Hippocampal formation (tissue), 2 donors: ENCODE data around the gene OR8D2.
"Not testable (repeated sequence)": the region's sequence is repeated elsewhere in the genome, so short reads cannot be mapped to it uniquely, and the experiment has no call there.

Source experiments
- DNase-seq, 2 donors: peaks; one replicate each; lab custom pipeline; 2025; lab: John Stamatoyannopoulos, UW

The OR8D2 gene

DNA sequence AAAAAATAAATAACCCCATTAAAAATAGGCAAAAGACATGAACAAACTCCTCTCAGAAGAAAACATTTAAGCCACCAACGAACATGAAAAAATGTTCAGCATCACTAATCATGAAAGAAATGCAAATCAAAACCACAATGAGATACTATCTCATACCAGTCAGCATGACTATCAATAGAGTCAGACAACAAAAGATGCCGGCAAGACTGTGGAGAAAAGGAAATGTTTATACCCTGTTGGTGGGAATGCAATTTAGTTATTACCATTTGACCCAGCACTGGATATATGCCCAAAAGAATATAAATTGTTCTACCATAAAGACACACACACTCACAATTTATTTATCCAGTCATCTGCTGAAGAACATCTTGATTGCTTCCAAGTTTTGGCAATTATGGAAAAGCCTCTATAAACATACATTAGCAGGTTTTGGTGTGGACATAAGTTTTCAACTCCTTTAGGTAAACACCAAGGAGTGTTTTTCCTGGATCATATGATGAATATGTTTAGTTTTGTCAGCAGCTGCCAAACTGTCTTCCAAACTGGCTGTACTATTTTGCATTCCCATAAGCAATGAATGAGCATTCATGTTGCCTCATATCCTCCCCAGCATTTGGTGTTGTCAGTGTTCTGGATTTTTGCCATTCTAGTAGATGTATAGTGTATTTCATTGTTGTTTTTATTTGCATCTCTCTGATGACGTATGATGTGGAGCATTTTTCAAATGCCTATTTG is 34.2 kb downstream of the OR8D2 start:
- no peak for DNase-seq

DNA sequence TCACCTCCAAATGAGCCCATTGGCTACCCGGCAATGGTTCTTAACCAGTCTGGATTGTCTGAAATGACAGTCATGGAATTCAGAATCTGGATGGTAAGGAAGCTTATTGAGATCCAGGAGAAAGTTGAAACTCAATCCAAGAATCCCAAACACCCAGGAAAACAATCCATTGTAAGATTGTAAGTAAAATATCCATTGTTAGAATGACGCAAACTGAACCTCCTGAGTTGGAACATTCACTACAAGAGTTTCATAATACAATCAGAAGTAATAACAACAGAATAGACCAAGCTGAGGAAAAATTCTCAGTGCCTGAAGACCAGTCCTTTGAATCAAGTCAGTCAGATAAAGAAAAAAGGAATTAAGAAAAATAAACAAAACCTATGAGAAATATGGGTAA is 41.7 kb downstream of the OR8D2 start:
- no peak for DNase-seq

DNA sequence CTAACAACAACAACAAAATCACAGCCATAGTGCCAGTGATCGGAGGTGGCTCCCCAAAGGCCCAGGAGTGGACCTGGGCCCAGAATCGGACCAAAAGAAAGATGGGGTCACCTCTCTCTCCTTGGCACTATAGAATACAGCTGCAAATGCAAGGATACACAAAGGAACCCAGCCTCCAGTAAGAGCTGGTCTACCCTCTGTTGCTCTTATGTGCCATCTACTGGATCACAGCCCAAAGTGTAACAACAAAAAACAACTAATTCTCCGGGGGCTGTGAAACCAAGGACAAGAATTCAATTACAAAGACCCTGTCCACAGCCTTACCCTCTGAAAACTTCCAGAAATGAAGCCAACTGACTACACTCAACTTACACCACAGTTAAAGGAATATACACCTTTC is 42.2 kb downstream of the OR8D2 start:
- no peak for DNase-seq

DNA sequence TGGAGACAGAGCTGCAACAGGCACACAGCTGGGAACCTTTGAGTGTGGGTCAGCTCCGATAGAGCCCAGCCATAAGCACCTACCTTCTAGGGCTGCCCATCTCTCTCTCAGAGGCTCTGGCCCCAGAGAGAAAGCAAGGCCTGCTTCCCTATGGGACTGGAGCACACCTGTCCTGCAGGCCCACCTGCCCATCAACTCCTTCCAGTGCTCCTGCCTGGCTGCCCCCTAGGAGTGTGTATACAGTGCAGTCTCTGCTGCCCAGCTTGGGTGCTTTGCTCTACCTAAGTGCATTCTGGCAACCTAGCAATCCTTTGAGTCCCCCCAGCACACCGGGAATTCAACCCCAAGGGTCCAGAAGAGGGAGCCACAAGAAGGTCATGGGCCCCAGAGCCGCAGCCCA is 42.8 kb downstream of the OR8D2 start:
- DNase-seq: no peak

DNA sequence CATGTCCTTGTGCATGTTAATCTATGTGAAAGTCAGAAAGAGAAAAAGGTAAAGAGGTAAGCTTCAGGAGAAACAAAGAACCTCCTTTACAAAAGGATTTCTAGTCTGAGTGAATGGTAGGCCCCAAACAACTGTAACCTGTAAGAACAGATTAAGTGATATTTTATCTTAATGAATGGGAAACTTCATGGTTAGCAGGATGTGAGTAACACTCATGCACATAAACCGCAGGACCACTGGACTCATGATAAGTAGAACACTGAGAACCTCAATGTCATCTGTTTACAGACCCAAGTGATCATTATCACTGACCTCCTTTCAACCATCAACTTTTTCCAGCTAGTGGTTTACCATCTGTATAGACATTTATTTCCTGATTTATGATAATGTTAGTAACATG is 43.9 kb downstream of the OR8D2 start:
- no peak for DNase-seq

DNA sequence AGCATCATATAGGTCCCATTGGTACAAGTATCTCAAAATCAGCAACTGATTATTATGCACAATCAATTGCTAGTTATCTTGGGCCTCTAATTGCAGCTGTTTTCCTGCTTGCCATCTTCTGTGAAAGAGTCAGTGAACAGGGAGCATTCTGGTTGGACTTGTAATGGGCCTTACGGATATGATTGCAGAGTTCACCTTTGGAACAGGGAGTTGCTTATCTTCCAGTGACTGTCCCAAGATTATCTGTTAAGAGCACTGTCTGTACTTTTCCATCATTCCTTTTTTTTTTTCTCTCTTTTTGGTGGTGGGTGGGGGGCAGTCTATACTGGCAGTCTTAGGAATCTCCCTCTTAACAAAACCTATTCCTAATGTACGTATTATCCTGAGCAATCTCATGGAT is 46.0 kb downstream of the OR8D2 start:
- no peak for DNase-seq

DNA sequence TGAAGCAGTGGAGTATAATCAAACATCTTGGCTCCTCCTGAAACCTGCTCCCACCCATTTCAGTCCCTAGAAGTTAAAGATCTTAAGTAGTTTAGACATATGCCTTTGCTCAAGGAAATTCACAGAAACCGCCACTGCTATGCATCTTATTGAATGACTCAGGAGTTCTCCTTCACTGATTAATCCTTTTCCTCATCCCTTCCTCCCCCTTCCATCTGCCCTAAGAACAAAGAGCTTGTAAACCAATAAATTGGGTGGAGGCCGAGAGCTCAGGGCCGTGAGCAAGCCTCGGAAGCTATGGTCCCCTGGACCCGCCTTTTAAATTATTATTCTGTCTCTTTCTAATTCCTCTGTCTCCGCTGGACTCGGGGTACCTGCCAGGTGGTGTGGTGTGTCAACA is 49.1 kb downstream of the OR8D2 start:
- not testable (repeated sequence) for DNase-seq
